ENCODE results near the gene SNX25. TPM values are rescaled to one million over a fixed set of nuclear protein-coding genes. Genes with fewer than 3 reads are reported as not detected.
"Not testable (repeated sequence)": the region's sequence is repeated elsewhere in the genome, so short reads cannot be mapped to it uniquely, and the experiment has no call there.

The SNX25 gene
- total RNA-seq, 1 donor from 2014 or later, result 27.5 TPM

DNA sequence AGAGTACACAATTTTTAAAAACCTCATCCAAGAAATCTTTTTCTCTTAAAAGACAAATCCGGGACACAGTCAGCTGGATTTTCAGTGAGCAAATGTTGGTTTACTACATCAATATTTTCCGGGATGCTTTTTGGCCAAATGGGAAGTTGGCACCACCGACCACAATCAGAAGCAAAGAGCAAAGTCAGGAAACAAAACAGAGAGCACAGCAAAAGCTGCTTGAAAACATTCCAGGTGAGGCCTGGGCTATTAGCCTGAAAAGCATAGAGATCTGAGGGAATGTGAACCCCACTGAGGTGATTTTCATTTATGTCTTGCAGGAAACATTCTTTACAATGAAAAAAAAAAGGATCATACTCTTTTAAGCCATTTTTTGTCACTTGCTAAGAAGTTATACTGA is 152.5 kb downstream of the SNX25 start:
- DNase-seq, result no peak

DNA sequence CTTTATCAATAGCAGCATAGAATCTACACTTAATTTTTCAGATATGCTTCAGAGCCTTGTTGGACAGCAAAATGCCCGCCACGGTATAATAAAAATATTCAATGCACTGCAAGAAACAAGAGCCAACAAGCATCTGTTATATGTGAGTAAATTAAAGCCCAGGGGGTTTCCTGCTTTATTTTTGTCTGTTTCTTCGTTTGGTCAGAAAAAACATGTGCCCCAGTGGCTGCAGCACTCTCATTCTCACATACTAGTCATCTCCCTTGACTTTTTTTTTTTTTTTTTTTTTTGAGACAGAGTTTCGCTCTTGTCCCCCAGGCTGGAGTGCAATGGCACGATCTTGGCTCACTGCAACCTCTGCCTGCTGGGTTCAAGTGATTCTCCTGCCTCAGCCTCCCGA is 153.2 kb downstream of the SNX25 start:
- H3K4me3 Mint-ChIP-seq (ENCODE audit: unreplicated experiment); DNase-seq; H3K27ac Mint-ChIP-seq (ENCODE audit: unreplicated experiment); H3K27me3 Mint-ChIP-seq (ENCODE audit: unreplicated experiment); H3K9me3 Mint-ChIP-seq (ENCODE audit: unreplicated experiment); H3K36me3 Mint-ChIP-seq (ENCODE audit: unreplicated experiment): not testable (repeated sequence)
- H3K4me1 Mint-ChIP-seq (ENCODE audit: low read depth, unreplicated experiment), result peaks cover 10% of the 10 kb centered on the region

More for the DNA sequence above, 152.5 kb downstream of the SNX25 start:
- Mint-ChIP-seq H3K27me3 (ENCODE audit: unreplicated experiment) (no peaks in the 10 kb centered on the region), H3K4me1 (ENCODE audit: low read depth, unreplicated experiment) (peaks cover 14% of the 10 kb centered on the region), H3K36me3 (ENCODE audit: unreplicated experiment) (no peaks in the 10 kb centered on the region), H3K4me3 (ENCODE audit: unreplicated experiment) (no peak overlapping the region), H3K9me3 (ENCODE audit: unreplicated experiment) (no peaks in the 10 kb centered on the region), H3K27ac (ENCODE audit: unreplicated experiment) (no peak overlapping the region)
- TF ChIP-seq CTCF (IDR thresholded peaks at IDR 0.05; ENCODE audit: partially characterized antibody, unreplicated experiment), result no peak

GRCh38 chr4:185363251-185363650 is 153.9 kb downstream of the SNX25 start:
- peaks cover under 1% of the 10 kb centered on the region for H3K27me3 Mint-ChIP-seq (ENCODE audit: unreplicated experiment)
- H3K4me3 Mint-ChIP-seq (ENCODE audit: unreplicated experiment), result no peak overlapping the region
- peaks cover 10% of the 10 kb centered on the region for H3K4me1 Mint-ChIP-seq (ENCODE audit: low read depth, unreplicated experiment)
- no peaks in the 10 kb centered on the region for H3K36me3 Mint-ChIP-seq (ENCODE audit: unreplicated experiment)
- H3K9me3 Mint-ChIP-seq (ENCODE audit: unreplicated experiment), result peaks cover under 1% of the 10 kb centered on the region
- no peak for DNase-seq
- no peak overlapping the region for H3K27ac Mint-ChIP-seq (ENCODE audit: unreplicated experiment)
- no peak for TF ChIP-seq CTCF (IDR thresholded peaks at IDR 0.05; ENCODE audit: partially characterized antibody, unreplicated experiment)

DNA sequence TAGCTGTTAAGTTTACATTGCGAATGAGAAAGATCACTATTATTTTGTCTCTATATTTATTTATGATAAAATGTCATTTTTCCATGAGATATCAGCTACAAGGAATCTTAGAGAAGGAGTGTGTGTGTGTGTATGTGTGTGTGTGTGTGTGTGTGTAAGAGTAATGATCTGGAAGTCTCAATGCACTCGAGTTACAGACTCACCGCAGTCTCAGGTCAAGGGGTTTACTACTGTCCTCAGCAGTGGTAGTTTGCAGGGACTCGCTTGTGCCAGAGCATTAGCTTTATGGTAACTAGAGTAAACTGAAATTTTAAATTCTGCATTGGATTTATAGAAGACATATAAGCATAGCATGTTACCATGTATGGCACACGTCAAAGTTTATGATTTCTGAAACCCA is 155.5 kb downstream of the SNX25 start:
- no peaks in the 10 kb centered on the region for H3K36me3 Mint-ChIP-seq (ENCODE audit: unreplicated experiment)
- no peak overlapping the region for H3K4me3 Mint-ChIP-seq (ENCODE audit: unreplicated experiment)
- no peak overlapping the region for H3K27ac Mint-ChIP-seq (ENCODE audit: unreplicated experiment)

DNA sequence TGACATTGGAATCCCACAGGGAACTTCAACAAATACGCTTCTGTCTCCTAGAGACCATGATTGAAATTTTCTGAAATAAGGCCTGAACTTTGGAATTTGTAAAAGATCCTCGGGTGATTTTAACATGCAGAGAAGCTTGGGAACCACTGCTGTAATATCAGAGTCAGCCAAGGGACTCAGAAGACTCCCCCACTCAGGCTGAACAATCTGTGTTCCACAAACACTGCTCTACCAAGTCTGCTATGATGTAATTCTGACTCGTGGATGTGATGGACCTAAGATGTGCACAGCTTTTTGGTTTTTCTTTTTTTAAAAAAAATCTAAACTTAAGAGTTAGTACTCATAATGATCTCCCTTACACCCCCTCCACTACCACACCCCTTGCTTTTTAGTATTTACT is 160.3 kb downstream of the SNX25 start:
- Mint-ChIP-seq H3K36me3 (ENCODE audit: unreplicated experiment) (no peaks in the 10 kb centered on the region), H3K4me3 (ENCODE audit: unreplicated experiment) (no peak overlapping the region), H3K9me3 (ENCODE audit: unreplicated experiment) (peaks cover 1% of the 10 kb centered on the region), H3K27ac (ENCODE audit: unreplicated experiment) (no peak overlapping the region), H3K4me1 (ENCODE audit: low read depth, unreplicated experiment) (peaks cover 5% of the 10 kb centered on the region), H3K27me3 (ENCODE audit: unreplicated experiment) (peaks cover 1% of the 10 kb centered on the region)
- no peak for TF ChIP-seq CTCF (IDR thresholded peaks at IDR 0.05; ENCODE audit: partially characterized antibody, unreplicated experiment)
- no peak for DNase-seq

More for the DNA sequence above, 155.5 kb downstream of the SNX25 start:
- no peak for TF ChIP-seq CTCF (IDR thresholded peaks at IDR 0.05; ENCODE audit: partially characterized antibody, unreplicated experiment)
- DNase-seq, result no peak
- Mint-ChIP-seq H3K4me1 (ENCODE audit: low read depth, unreplicated experiment) (peaks cover 10% of the 10 kb centered on the region), H3K27me3 (ENCODE audit: unreplicated experiment) (peaks cover 1% of the 10 kb centered on the region), H3K9me3 (ENCODE audit: unreplicated experiment) (peaks cover 1% of the 10 kb centered on the region)

All from glutamatergic neuron (in vitro differentiated cells).